AG08395 (cell line): ENCODE data around the gene GJA9.
"Not testable (repeated sequence)": the region's sequence is repeated elsewhere in the genome, so short reads cannot be mapped to it uniquely, and the experiment has no call there.

Experiments
- DNase-seq: peaks from one replicate; pipeline ENCODE4 v3.0.0; 2012; ENCODE audit warnings: mixed read lengths, low spot score

Gene GJA9

DNA sequence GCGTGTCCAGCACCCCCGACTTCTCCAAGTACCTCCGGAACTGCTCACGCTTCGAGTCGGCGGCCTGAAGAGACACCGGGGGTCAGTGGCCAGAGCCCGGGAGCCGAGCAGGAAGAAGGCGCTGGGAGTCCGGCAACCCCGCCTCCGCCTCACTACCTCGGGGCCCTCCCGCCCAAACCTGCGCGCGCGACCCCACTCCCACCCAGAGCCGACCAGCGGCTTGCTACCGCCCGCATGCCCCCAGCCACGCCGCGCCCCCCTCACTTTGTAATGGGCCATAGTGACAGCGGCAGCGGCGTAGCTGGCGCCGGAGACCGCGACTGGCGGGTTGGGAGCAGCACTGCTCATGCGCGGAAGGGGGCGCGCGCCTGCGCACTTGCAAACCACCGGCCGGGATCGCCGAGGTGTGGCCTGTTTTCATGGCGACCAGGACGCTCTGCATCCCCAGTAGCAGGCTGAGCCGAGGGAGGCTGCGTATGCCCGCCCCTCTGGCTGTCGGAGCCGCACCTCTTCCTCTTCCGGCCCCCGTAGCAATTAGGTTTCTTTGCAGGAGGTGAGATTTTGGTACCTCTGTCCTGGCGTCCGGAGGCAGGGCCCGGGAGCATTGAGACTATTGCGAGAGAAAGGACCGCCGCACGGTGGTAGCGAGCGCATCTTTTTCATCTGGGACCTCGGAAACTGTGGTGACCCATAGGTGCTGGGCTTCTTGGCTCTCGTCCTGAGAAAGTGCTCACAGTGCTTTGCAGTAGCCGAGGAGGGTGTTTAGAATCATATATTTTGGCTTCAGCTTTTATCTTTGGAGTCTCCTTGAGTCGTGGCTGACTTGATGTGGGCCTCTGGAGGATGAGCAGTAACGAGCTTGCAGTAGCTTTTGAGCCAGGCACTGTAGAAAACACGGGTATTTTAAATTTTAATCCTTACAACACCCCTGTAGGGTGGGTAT is 8.1 kb downstream of the GJA9 start, which contains the start of gene MYCBP:
Gene MYCBP (minus strand): TSS at position 322 of the 943 bp plus-strand sequence. CDS start 43 bp downstream, at position 279.
- peak; percentile 100 for DNase-seq

GRCh38 chr1:38872401-38873026 is 8.9 kb downstream of the GJA9 start:
- peak; percentile 17 for DNase-seq

DNA sequence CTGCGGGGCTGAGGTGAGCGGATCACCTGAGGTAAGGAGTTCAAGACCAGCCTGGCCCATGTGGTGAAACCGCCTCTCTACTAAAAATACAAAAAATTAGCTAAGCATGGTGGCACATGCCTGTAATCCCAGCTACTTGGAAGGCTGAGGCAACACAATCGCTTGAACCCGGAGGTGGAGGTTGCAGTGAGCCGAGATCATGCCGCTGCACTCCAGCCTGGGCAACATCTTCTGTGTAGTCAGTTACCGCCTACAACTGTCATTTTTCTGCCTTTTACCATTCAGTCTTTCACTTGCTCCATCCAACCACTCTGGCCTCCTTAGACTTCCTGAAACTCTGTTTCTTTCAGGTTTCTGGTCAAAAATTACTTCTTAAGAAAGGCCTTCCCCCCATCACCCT is 10.4 kb downstream of the GJA9 start:
- DNase-seq = no peak

DNA sequence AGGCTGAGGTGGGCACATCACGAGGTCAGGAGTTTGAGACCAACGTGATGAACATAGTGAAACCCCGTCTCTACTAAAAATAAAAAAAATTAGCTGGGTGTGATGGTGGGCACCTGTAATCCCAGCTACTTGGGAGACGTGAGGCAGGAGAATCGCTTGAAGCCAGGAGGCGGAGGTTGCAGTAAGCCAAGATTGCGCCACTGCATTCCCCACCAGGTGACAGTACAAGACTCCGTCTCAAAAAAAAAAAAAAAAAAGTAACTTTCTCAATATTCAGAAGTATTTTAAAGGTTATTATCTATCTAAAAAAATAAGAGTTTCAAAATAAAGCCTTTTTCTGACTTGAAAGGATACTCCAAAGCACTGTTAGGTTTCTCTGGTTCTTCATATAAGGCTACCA is 14.2 kb downstream of the GJA9 start:
- DNase-seq = no peak

GRCh38 chr1:38865112-38865715 is 16.2 kb downstream of the GJA9 start:
- no peak for DNase-seq

- DNase-seq = peak; percentile 4
These were observed 21.0 kb downstream of the GJA9 start for GRCh38 chr1:38860454-38860795.

DNA sequence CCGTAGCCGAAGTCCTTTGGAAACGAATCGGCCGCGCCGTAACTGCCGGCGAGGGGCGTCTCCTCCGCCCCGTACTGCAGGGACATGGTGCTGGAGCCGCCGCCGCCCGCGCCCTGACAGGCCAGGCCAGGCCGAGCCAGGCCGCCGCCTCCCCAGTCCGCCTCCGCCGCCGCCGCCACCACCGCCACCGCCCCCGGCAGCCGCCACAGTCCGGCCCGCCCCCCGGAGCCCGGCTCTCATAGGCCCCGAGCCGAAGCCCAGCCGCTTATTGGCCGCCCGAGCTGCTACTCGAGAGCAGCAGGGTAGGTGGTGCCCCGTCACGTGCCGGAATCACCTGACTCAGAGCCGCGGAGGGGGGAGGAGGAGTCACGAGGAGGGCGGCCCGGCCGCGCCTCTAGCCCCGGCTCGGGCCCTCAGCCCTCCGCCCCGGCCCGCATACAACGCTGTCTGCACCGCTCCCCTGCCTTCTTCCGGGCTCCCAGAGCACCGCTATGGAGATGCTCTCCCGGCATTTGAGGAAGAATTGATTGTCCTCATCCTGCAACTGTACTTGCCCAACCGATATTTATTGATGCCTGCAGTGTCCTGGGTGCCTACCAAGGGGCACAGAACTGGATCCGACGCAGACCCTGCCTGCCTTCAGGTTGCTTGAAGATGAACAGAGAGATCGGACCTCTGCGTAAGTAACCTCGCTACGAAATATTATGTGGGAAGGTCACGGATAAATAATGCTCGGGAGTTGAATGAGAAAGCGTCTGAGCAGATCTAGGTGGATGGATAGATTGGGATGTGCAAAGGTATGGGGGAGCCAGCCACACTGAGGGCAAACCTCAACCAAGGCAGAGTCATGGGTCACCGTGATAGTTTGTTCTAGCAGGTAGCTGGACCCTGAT is 21.6 kb downstream of the GJA9 start, which contains the start of gene RRAGC:
Gene RRAGC (minus strand): TSS at position 212 of the 893 bp plus-strand sequence. CDS start 126 bp downstream, at position 86.
- peak; percentile 100 for DNase-seq

GRCh38 chr1:38858833-38859560 is 22.4 kb downstream of the GJA9 start:
- DNase-seq = peak; percentile 57

DNA sequence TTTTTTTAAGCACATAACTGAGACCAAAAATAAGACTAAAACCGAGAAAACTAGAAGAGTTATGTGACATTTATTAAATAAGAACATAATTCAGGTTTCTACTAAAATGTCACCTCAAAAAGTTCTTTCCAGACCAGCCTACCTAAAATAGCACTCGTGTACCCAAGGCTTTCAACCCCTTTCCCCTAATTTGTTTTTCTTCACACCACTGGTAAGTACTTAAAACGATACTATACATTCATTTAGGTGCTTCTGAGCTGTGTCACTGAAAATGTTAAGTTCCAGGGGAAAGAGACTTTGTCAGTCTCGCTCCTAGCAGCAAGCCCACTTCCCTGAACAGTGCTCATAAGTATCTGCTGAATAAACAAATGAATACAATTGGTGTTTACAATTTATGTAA is 28.6 kb downstream of the GJA9 start:
- no peak for DNase-seq

DNA sequence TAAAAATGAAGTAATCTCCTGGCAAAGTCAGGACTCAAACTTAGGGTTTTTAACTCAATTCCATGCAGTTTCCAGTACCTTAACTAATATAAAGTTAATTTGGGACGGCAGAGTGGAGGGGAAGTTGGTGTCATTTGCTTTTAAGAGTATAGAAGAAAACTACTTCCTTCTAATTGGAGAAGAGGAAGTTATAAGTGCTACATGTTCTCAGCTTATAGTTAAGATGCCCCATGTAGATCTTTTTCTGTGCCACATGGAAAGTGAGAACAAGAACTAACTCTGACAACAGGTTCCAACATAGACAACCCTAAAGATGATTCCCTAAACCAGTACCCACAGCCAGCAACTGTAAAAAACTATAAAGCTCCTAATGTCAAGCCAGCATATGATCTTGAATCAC is 33.3 kb downstream of the GJA9 start:
- DNase-seq = no peak

- no peak for DNase-seq
These were observed 35.2 kb downstream of the GJA9 start for GRCh38 chr1:38846210-38846609.

GRCh38 chr1:38845088-38845487 is 36.3 kb downstream of the GJA9 start:
- DNase-seq = not testable (repeated sequence)

DNA sequence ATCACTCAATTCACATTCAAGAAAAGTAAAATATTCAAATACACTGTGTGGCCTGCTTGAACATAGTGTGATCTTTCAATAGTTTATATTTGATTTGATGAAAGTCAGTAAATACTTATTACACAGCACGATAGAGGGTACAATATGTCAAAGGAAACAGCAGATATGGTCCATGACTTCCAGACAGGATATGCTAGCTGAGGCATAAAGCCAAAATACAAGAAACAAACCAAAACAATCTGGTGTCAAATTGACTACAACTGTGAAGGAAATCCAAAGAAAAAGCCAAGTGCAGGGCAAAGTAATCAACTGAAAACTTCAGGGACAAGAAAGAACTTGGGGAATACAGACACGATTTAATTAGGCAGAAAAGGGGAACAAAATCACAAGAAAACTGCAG is 41.1 kb downstream of the GJA9 start:
- no peak for DNase-seq

DNA sequence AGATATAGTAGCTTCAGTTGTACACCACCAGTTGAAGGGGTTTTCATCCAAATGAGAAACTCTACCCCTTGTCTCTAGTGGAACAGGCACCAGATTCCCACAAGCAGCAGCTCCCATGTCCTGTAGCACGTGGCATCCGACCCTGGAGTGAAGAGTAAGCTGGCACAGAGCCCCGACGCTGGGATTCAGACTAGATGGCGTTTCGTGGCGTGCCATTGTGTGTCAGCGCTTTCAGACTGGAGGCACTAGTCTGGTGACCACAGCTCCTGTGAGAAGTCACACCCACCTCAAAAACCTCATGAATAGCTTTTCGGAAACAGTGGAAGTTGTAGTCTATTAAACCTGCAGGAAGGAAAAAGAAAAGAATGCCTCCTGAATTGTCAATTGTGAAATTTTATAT is 42.0 kb downstream of the GJA9 start:
- no peak for DNase-seq

- DNase-seq = not testable (repeated sequence)
These were observed 45.1 kb downstream of the GJA9 start for GRCh38 chr1:38836316-38836715.

DNA sequence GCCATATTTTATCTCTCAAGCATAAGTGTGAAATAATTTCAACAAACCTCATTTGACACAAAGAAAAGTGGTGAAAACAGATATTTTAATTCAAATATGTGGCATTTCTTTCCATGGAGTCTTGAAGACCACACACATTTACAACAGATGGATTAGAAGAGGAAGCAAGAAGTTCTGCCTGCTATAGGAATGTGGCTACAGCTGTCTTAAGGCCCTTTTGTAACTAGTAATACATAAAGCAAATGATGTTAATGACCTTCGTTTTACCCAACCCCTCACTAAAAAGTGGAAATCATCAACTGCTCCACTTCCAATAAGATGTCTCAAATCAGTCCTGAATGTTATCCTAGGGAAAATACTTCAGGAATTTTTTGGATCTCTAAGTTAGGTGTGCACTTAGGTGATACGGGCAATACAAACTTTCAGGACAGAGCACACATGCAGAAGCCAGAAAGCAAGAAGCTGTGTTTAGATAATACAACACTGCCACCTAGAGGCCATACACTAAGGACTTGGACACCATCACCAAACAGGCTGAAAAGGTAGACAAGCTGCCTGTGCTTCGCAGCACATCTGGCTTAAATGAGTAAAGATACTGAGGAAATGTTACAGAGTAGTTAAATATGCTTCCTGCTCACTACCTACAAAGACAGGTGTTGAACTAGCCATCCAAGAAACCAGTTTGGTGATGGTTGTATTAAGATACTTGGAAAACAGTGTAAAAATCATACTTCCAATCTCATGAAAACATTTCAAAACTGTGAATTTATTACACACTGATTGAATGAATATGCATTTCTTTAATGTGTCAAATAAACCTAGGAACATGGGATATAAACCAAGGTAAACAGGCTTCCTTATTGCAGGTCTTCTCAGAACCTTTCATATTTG is 46.2 kb downstream of the GJA9 start:
- DNase-seq = peak; percentile 79

DNA sequence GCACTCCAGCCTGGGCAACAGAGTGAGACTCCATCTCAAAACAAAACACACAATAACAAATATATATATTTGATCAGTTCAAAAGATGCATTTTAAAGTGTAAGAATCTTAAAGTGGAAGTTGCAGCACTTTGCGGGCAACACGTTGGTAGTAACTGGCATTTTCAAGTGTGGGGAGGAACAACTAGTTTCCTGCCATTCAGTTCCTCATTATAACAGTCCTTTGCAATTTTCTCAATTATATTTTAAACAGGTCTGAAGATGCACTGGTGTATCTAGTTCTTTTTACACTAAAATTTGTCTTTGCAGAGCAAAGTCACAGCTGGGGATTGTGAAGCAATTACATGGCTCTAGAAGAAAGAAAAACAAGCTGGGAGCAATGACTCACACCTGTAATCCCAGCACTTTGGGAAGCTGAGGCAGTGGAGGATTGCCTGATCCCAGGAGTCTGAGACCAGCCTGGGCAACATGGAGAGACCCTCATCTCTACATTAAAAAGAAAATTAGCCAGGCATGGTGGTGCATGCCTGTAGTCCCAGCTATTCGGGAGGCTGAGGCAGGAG is 47.1 kb downstream of the GJA9 start:
- DNase-seq = no peak

DNA sequence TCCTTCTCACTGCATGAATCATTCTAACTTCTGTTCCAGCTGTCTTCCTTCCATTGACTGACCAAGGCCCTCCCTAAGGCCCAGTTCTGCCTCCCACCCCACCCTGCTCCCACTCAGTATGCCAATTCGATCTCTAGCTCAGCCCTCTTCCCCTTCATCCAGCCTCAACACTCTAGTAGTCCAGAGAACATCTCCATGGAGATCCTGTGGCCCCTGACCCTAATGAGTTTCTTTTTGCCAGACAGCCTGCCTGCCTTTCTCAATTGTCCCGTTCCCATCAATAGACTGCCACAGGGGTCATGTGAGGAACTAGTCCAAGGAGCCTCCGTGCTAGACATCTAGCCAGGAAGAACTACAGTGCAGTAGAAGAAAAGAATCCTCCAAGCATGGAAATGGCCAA is 48.2 kb downstream of the GJA9 start:
- DNase-seq = no peak

- DNase-seq = no peak
These were observed 49.0 kb downstream of the GJA9 start for GRCh38 chr1:38832370-38832734.
